NOMO-1 (cell line): ENCODE measurements around the gene SLC6A6.

ENCODE experiments used
- DNase-seq, 2 experiments: peaks; one replicate each; lab custom pipeline; 2025; ENCODE audit not compliant: unreplicated experiment in 2 of 2; lab: John Stamatoyannopoulos, UW

The SLC6A6 gene

DNA sequence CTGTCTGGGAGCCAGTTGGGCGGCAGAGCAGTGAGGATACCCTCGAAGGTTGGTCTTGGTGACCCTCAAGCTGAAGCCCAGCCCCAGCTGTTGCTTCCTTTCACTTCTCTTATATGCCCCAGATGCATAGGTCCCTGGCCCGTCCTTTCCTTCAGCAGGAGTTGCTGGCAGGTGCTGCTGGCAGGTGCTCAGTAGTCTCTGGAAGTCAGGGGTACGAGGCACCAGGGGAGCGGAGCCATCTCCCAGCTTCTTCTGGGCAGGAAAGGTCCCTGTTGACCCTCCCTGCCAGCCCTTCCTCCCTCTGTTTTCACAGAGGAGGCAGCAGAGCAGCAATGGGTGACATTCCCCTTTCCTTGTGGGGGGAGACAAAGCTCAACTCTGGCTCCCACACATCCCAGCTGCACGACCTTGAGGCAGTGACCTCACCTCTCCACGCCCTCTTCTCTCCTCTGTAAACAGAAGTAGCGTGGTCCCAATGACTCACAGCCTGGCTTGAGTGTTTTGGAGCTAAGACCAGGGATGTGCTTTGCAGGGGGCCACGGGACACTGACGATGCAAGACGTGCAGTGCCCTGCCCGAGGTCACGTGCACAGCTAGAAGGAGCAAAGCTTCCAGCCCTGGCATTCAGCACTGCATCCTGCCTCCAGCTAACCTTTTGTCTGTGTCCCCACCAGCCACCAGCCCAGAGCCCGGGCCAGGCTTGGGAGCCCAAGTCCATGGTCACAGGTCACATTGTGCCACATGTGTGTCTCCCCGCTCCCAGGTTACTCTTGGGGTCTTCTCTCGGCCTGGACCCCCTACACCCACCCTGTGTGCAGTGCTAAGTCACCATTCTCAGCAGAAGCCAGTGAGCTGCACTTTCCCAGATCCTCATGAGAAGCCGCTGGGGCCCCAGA, 49.7 kb downstream of the SLC6A6 start:
- DNase-seq, result no peak

DNA sequence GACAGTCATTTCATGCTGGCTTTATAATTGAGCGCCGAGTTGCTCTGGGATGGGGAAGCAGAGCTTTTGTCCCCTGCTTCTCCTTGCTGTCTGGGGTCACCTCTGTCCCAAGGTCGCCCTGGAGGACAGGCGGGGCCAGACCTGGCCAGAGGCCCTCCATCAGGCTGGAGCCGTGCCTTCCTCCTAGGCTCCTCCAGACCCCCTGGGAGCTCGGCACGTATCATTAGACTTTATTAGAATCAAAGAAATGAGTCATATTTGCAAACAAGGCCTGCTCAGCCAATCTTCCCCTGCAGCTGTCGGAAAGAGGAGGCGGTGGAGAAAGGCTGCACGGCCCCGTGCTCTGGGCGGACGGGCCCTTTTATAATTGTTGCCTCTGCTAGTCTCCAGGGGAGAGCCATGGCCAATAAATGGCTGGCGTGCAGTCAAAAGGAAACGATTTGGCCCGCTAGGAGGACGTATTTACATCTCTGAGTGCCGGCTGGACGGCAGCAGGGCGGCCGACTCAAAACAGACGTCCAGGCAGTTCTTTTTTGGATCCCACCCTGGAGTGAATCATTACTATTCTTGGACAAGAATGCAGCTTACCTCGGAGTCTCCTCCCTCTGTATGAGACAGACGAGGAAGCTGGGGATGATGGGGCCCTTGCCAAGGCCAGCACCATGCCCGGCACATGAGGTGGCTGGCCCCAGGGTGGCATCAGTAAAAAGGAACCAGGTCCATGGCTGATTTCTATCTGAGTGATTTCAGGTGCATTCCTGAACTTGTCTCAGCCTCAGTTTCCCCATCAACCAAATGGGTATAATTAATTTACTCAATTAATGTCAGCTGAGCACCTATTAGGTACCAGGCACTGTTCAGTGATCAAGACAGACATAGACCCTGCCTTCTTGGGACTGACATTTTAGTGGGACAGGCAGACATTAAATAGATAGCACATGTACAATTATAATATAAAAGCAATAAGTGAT, 50.6 kb downstream of the SLC6A6 start:
- no peak for DNase-seq

DNA sequence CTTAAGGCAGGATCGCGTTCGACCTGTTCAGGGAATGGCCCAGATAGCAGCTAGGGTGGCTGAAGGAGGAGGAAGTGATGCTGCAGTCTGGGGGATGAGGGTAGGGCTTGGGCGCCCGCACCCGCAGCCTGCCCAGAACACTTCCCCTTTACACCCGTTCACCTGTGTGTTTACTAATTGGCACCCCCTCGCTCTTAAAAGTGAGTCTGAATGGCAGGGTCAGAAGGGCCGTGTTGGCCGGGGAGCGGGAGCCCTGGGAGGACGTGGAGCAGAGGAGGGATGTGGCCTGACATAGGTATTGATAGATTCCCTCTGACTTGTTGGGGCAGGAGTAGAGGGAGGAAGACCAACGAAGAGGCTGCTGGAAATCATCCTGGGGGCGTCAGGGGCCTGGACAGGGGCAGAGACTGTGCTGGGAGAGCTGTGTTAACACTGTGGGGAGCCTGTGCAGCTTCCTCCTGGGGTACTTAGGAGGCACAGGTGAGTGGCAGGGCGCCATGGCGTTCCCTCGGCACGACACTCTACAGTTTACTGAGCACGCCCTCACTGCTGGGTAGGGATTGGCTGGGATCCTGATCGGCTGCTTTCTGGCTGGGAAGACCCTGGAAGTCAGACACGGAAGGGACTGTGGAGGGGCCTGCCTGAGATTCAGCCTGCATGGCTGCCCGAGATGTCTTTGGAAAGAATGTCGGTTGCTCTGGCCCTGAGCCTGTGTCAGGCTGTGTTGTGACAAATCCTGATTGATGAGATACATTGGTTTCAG, 51.7 kb downstream of the SLC6A6 start:
- DNase-seq, result no peak

DNA sequence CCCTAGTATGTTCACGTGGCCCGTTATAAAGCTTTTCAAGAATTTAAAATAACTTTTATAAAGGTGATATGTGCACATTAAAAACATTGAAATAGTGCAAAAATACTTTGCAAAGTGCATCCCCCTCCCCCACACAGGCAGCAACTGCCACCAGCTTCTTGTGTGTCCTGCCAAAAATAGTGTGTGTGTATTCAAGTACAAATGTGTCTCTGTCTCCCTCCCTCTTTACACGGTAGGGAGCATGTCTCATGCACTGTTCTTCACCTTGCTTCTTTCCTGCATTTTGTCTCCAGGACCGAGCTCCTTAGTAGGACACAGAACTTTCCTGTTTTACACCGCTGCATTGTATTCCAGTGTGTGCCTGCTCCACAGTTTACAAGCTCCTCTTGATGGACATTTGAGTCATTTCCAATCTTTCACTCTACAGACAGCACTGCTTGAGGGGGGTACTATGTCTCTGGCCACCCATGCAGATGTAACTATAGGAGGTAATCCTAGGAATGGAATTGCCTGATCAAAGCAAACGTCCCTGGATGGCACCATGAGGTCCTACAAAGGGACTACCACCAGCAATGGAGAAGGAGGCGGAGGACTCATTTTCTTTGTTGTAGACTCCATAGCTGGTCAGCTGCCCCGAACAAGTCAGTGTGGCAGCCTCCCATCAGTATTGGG, 52.4 kb downstream of the SLC6A6 start:
- no peak for DNase-seq

DNA sequence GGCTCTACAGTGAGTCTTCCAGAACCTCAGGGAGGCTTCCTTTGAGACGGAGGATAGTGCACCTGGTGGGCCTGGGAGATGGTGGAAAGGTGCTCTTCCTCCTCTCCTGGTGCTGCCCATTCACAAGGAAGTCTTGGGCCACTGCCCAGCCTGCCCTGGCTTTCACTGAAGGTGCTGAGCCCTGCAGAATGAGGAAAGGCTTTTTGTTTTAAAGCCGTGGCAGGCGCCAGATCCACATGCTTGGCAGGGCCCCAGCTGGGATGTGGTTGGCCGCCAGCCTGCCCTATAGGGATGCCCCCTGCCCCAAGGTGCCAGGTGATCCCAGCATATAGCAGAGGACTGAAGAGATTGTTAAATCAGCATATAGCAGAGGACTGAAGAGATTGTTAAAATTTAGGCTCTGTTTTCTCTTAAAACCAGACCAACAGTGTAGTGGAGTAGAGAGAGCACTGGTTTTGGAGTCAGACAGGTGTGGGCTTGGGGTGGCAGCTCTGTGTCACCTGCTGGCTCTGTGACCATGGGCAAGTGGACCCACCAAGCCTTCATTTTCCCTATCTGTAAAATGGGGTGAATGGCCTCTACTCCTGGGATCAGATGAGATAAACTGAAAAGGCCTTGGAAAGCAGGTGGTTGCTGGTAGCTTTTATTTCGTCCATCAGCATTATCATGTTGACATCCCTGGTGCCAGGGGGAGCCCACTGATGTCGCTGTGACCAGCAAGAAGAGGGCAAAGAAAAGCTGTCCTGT, 53.3 kb downstream of the SLC6A6 start:
- no peak for DNase-seq

DNA sequence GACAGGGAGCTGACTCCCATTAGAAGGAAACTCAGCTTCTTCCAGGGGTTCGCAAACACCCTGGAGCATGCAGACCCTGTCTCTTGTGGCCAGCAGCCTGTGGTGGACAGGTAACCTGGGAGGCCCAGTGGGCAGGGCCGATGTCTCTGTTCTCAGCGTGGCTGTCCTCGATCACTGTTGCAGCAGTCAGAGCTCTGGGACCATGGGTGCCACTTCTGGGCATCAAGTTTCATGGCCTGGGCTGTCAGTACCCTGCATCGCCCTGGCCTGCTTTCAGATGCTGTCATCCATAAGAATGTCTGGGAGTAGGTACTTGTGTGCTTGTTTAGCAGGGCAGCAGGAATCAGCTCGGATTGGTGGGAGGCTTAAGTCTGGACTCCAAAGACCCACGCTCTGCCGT, 54.4 kb downstream of the SLC6A6 start:
- DNase-seq, result no peak

DNA sequence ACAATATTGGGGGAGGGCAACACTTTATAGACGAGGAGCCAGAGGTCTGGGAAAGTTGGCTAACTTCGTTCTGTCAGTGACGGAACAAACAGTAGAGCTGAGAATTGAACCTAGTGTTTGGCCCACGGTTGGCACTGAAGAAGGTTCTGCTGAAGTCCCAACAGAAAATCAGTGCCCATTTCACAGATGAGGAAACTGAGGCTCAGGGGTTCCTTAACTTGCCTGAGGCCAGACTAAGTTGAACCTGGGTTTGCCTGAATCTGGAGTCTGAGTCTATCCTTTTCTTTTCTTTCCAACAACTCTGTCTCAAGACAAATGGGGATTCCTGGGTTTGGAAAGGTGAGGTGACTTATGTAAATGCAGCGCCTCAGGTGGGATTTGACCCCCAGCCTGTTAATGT, 55.1 kb downstream of the SLC6A6 start:
- no peak for DNase-seq

DNA sequence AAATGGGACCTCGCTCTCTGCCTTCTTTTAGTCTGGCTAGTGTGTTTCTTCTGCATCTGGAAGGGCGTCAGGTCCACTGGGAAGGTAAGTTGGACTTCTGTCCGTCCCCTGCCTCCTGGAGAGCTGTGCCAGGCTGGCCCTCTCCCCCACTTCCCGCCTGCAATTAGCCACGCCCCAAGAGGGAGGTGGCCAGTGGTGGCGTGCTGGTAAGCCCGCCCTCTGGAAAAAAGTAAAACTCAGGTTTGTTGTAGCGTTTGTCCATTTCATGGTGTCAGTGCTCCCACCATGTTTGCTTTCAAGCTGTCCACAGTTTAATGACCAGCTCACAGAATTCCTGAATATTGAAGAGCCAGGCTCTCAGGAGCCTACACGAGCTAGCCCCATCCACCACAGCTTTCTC, 55.6 kb downstream of the SLC6A6 start:
- no peak for DNase-seq

DNA sequence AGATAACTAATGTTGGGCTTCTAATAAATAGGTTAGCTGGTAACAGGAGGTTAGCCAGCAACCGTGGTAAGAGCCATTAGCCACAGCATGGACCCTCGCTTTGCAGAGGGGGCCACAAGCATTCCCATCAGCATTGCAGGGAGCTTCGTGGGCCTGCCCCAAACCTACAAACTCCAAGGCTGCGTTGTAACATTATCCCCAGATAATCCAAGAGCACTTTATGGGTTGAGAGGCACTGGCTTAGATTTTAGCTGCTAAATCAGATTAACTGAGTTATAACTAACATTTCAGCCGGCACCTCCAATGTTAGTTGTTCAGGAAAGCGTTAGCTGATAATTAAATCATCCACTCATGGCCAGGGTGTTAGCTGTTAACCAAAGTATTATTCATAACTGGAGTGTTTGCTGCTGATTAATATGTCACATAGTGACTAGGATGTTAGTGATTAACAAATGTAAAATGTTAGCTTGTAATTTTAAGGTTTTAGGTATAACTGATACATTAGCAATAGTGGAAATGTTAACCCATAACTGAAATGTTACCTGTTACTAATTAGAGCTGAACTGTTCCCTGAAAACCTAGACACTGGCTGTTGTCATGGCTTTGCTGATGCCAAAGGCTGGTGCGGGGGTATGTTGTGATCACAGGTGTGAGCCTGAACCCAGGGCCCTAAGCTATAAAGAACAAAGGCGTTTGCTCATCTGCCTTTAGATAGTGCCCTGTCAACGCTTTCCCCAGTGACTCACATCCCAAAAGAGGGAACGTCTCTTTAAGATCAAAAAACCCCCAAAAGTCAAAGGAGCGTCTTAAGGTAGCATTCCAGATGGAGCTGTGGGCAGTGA, 56.2 kb downstream of the SLC6A6 start:
- DNase-seq, result no peak

DNA sequence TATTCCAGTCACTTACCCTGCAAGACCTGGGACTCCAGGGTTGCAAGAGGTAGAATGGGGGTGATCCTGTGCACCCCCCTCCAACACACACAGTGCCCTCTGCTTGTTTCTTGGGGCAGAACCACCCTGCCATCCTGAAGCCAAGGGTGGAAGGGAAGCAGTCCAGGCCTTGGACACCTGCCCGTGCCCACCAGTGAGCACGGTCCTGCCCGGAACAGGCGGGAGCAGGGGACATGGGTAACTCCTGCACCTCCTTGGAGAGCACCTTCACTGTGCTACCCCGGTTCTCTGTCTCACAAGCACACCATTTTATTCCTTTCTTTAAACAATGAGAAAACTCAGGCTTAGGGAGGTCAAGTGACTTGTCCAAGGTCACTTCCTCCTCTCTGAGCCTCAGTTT, 57.0 kb downstream of the SLC6A6 start:
- DNase-seq, result no peak

DNA sequence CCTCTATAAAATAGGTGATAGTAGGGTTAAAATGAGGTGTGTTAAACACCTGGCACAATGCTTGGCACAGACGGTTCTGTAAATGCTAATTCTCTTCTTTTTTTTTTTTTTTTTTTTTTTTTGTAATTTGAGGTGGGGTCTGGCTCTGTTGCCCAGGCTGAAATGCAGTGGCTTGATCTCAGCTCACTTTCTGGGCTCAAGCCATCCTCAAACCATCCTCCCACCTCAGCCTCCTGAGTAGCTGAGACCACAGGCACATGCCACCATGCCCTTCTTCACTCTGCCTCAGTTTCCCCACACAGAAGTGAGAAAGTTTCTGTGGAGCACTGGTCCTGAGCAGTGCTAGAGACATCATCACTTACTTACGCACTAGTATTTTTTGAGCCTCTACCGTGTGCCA, 57.4 kb downstream of the SLC6A6 start:
- no peak for DNase-seq

DNA sequence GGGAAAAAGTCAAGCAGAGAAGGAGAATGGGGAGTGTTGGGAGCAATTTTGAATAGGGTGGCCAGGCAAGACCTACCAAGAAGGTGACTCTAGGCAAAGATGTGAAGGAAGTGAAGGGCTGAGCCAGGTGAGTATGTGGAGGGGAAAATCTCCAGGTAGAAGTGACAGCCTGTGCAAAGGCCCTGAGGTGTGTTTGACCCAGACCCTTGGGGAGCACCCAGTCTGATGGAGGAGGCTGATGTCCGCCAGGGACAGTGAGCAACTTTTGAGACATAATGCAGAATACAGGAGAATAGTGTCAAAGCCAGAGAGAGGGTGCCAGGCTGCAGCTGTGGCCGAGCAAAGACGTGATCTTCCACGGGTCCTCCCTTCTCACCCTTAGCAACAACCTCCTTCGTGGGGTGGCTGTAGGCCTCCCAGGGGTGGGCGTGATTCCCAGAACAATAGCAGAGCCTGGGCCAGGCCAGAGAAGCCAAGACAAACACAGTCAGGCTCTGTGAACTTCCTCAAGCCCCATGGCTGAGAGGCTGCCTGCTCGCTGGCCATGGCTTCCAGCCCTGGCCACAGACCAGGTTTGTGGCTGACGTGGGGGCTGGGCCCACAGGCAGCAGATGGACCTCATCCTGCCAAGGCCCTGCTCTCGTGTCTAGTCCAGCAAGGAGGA, 58.1 kb downstream of the SLC6A6 start:
- DNase-seq, result no peak

DNA sequence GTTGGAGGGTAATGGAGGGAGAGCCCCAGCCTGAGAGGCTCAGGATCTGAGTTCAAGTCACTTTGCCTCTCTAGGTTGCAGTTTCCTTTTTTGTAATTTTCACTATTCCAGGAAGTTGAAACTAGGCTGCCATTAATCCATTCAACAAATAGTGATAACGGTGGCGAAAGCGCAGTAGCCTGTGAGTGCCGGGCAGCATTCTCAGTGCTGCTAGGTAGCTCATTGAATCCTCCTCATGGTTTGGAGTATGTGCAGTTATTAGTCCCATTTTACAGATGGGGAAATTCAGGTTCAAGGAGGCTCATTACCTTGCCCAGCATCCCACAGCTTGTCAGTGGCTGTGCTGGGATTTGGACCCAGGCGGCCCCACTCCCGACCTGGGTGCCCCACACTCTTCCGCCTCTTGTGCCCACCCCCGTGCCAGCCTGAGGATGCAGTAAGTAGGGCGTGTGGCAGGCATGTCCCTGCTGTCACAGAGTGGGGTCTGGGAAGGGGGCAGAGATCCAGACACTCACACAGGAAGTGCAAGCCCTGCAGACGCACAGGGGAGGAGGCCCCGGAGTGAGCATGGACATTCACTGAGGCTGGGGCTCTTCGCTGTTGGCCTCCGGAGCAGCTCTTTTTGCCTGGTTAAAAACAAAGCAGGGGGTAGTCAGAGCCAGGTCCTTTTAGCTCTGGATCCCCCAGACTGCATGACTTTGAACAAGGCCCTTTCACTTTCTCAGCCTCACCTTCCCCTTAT, 58.8 kb downstream of the SLC6A6 start:
- no peak for DNase-seq

DNA sequence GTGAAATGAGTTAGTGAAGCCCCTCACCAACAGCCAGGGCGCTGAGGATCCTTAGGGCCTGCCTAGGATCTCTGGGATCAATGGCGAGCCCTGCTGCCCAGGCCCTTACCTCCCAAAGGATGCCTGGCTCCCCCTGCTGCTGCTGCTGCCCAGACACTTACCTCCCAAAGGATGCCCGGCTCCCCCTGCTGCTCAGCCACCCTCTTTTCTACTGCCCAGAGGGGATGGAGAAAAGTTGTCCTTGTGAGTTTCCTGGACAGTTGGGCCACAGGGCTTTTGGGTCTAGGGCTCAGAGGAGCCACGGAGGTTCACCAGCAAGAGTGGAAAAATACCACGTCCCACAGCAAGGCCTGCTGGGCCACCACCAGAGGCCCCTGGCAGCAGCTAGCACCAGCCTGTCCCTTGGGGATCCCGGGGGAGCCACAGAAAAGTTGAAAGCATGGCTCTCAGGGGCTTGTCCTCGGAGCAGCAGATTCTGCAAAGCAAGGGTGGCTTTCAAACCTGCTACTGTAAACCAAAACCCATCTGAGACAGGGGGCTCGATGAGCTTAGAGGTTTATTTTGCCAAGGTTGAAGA, 59.4 kb downstream of the SLC6A6 start:
- DNase-seq, result peak; percentile 18 to 19

DNA sequence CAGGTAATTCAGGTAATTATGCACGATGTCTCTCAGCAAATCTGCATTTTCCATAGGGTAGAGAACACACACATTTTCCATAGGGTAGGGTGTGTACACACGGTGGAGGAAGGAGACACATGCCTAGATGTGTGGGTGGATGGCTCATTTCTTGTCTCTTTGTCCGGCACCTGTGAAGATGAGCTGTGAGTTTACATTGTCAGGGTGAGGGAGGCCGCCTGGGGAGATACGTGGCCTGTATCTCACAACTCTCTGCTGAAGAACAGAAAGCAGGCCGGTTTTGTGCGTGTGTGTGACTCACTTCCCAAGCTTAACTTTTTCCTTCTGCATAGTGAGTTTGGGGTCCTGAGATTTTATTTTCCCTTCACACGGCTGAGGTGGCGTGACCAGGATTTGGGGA, 60.3 kb downstream of the SLC6A6 start:
- no peak for DNase-seq

DNA sequence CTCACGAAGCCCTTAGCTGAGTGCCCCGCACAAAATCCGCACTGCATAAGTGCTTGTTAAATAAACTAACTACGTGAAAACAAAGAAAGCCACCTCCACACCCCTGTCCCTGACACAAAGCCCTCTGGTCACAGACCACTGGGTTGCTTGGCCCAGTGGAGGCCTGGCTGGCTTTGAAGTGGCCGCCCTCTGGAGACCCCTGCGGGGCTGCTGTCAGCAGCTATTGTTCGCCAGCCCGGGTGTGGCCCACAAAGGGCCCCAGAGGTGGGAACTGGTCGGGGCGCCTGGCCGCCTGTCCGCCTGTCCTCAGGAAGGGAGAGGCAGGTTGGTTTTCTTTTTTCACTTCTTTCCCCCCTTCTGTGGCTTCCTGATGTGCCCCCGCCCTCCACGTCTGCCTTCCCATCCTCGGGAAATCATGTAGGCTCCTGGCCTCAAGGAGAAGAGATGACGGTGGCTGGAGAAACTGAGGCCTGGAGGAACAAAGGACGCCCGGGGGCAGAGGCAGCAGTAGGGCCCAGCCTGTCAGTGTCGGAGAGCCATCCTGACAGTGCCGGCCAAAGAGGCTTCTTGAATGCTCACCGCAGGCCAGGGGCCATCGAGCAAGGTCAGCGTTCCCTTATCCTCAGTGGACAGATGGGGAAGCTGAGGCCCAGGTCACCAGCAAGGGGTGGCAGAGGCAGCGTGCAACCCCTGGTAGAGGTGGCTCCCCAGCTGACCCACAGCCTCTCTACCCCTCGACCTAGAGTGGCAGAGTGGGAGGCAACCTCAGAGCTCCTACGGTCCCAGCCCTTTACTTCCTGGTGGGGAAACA, 61.1 kb downstream of the SLC6A6 start:
- DNase-seq, result no peak

DNA sequence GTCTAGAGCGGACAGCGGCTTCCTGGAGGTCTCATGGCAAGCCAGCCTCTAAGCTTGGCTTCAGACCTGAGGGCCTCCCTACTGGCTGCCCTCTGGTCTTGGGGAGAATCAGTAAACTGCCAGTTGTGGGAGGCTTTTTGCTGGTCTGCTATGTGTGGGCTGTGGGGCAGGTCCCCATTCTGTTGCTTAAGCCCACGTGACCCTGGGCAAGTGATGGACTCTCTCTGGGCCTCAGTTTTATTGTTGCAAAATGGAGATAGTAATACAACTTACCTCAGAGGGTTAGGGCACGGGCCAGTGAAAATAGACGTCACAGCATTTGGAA, 61.7 kb downstream of the SLC6A6 start:
- DNase-seq, result no peak
